Measurements from ENCODE around the gene TMEM72.

TMEM72 gene

GRCh38 chr10:44897049-44897448 lies 14.1 kb upstream of the TMEM72 start:
- H3K4me1 Mint-ChIP-seq = peaks cover 4 to 12% of the 10 kb centered on the region in 2 donors
- ATAC-seq (replicated peaks) (no peak), DNase-seq (no peak)
- H3K27ac Mint-ChIP-seq = no peak overlapping the region
- no peaks in the 10 kb centered on the region for H3K27me3 Mint-ChIP-seq
- no peaks in the 10 kb centered on the region for H3K36me3 Mint-ChIP-seq
- H3K9me3 Mint-ChIP-seq = no peaks in the 10 kb centered on the region
- H3K4me3 Mint-ChIP-seq = no peak overlapping the region

- DNase-seq (no peak), ATAC-seq (replicated peaks) (no peak)
- H3K27ac Mint-ChIP-seq = no peak overlapping the region
- H3K4me3 Mint-ChIP-seq = no peak overlapping the region
- H3K4me1 Mint-ChIP-seq = peaks cover 4 to 12% of the 10 kb centered on the region in 2 donors
- H3K9me3 Mint-ChIP-seq = no peaks in the 10 kb centered on the region
- no peaks in the 10 kb centered on the region for H3K27me3 Mint-ChIP-seq
- no peaks in the 10 kb centered on the region for H3K36me3 Mint-ChIP-seq
These were observed 12.5 kb upstream of the TMEM72 start for GRCh38 chr10:44898665-44899064.

DNA sequence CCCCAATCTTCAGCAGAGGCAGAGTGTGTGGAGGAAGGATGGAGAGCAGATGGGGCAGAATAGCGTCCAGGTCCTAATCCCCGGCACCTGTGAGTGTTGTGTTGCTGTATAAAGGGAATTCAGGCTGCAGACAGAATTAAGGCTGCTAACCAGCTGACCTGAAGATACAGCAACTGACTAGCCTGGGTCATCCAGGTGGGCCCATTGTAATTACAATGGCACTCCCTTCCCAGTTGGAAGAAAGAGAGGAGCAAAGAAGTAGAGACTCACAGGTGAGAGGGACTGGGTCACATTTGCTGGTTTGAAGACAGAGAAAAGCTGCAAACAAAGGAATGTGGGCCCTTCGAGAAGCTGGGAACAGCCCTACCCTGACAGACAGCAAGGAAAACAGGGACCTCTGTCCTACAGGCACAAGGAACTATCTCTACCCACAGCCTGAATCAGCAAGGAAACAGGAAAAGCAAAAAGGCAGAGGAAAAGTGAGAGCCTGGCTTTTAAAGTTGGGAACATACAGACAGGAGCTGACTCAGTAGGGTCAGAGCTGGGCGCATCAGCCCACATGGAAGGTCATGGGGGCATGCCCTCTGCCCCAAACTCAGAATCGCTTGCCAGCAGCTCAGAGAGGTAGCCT lies 11.6 kb upstream of the TMEM72 start:
- peaks cover 4 to 12% of the 10 kb centered on the region in 2 donors for H3K4me1 Mint-ChIP-seq

GRCh38 chr10:44902941-44903545 lies 8.1 kb upstream of the TMEM72 start:
- DNase-seq (no peak), ATAC-seq (replicated peaks) (peak in 1 of 2 donors; percentile 18)
- no peaks in the 10 kb centered on the region for H3K27me3 Mint-ChIP-seq

More for the DNA sequence above, 11.6 kb upstream of the TMEM72 start:
- Mint-ChIP-seq H3K27me3 (no peaks in the 10 kb centered on the region), H3K4me3 (no peak overlapping the region), H3K27ac (peak overlapping the region; percentile 42), H3K36me3 (no peaks in the 10 kb centered on the region), H3K9me3 (no peaks in the 10 kb centered on the region)
- no peak for DNase-seq
- no peak for ATAC-seq (replicated peaks)

GRCh38 chr10:44906486-44906885 lies 4.7 kb upstream of the TMEM72 start:
- no peaks in the 10 kb centered on the region for H3K4me1 Mint-ChIP-seq
- no peak overlapping the region for H3K4me3 Mint-ChIP-seq
- ATAC-seq (replicated peaks) (no peak), DNase-seq (no peak)
- H3K36me3 Mint-ChIP-seq = no peaks in the 10 kb centered on the region
- H3K27me3 Mint-ChIP-seq = no peaks in the 10 kb centered on the region
- no peak overlapping the region for H3K27ac Mint-ChIP-seq
- no peaks in the 10 kb centered on the region for H3K9me3 Mint-ChIP-seq

More at GRCh38 chr10:44902941-44903545, 8.1 kb upstream of the TMEM72 start:
- H3K36me3 Mint-ChIP-seq = no peaks in the 10 kb centered on the region
- H3K27ac Mint-ChIP-seq = no peak overlapping the region
- H3K4me1 Mint-ChIP-seq = no peaks in the 10 kb centered on the region
- H3K9me3 Mint-ChIP-seq = no peaks in the 10 kb centered on the region
- no peak overlapping the region for H3K4me3 Mint-ChIP-seq

GRCh38 chr10:44907556-44907955 lies 3.6 kb upstream of the TMEM72 start:
- ATAC-seq (replicated peaks) (no peak), DNase-seq (no peak)
- H3K9me3 Mint-ChIP-seq = no peaks in the 10 kb centered on the region

GRCh38 chr10:44908066-44908749 lies 2.9 kb upstream of the TMEM72 start:
- Mint-ChIP-seq H3K27ac (no peak overlapping the region), H3K36me3 (no peaks in the 10 kb centered on the region), H3K4me3 (no peak overlapping the region), H3K9me3 (no peaks in the 10 kb centered on the region), H3K27me3 (no peaks in the 10 kb centered on the region), H3K4me1 (peaks cover 2 to 12% of the 10 kb centered on the region in 2 donors)
- DNase-seq (no peak), ATAC-seq (replicated peaks) (no peak)

More at GRCh38 chr10:44907556-44907955, 3.6 kb upstream of the TMEM72 start:
- Mint-ChIP-seq H3K27me3 (no peaks in the 10 kb centered on the region), H3K4me1 (peaks cover 0 to 5% of the 10 kb centered on the region in 2 donors), H3K36me3 (no peaks in the 10 kb centered on the region), H3K27ac (no peak overlapping the region), H3K4me3 (no peak overlapping the region)

DNA sequence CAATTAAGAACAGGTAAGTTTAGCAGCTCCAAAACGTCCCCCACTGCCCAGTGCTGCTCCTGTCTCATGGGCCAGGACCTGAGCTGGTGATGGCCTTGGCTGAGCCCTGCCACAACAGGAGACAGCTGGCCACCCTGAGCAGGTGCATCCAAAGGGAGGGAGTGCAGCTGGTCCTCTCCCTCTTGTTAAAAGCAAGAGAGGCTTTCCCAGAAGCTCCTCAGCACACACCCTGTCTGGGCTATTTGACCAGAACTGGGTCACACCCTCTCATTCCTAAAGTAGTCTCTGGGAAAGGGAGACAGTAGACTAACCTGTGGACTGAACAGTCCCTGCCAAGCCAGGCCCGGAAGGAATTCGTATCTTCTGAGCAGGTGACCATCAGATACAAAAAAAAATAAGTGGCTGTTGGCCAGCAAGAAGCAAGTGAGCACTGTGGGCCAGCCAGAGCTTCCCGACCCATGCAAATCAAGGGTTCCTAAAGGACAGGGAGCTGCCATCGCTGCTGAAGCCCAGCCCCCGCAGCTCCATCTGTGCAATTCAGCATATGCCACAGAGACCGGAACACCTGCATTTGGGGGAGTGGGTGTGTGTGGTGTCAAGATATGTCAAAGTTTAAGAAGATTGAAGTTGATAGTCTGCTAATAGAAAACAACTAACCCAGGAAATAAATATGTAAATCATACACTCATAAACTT lies 2.1 kb upstream of the TMEM72 start:
- no peaks in the 10 kb centered on the region for H3K36me3 Mint-ChIP-seq
- H3K27me3 Mint-ChIP-seq = no peaks in the 10 kb centered on the region
- H3K27ac Mint-ChIP-seq = no peak overlapping the region
- ATAC-seq (replicated peaks) = no peak
- no peaks in the 10 kb centered on the region for H3K9me3 Mint-ChIP-seq
- DNase-seq = no peak
- peaks cover 6 to 19% of the 10 kb centered on the region in 2 donors for H3K4me1 Mint-ChIP-seq
- no peak overlapping the region for H3K4me3 Mint-ChIP-seq

DNA sequence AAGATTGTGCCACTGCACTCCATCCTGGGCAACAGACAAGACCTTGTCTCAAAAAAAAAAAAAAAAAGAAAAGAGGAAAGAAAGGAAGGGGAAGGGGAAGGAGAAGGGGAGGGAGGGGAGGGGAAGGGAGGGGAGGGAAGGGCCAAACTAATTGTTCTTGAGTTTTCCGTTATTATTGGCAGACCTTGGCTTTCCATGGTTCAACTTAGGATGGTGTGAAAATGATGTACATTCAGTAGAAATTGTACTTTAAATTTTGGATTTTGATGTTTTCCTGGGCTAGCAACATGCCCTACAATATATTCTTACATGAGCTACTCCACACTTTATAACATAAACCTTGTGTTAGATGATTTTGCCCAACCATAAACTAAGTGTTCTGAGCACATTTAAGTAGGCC lies 1.2 kb upstream of the TMEM72 start:
- Mint-ChIP-seq H3K4me1 (peaks cover 6 to 19% of the 10 kb centered on the region in 2 donors), H3K27me3 (no peaks in the 10 kb centered on the region), H3K27ac (no peak overlapping the region), H3K36me3 (no peaks in the 10 kb centered on the region), H3K4me3 (no peak overlapping the region), H3K9me3 (no peaks in the 10 kb centered on the region)
- no peak for DNase-seq
- ATAC-seq (replicated peaks) = no peak

- no peak for DNase-seq
- no peaks in the 10 kb centered on the region for H3K9me3 Mint-ChIP-seq
These were observed 535 bp upstream of the TMEM72 start for GRCh38 chr10:44910602-44911001.

GRCh38 chr10:44911951-44912350 lies 814 bp downstream of the TMEM72 start:
- no peak for ATAC-seq (replicated peaks)

More at GRCh38 chr10:44910602-44911001, 535 bp upstream of the TMEM72 start:
- ATAC-seq (replicated peaks) = no peak
- no peak overlapping the region for H3K4me3 Mint-ChIP-seq
- no peaks in the 10 kb centered on the region for H3K27me3 Mint-ChIP-seq
- peaks cover 6 to 19% of the 10 kb centered on the region in 2 donors for H3K4me1 Mint-ChIP-seq
- H3K36me3 Mint-ChIP-seq = no peaks in the 10 kb centered on the region
- no peak overlapping the region for H3K27ac Mint-ChIP-seq

GRCh38 chr10:44913350-44914081 lies 2.4 kb downstream of the TMEM72 start:
- peaks cover 6 to 19% of the 10 kb centered on the region in 2 donors for H3K4me1 Mint-ChIP-seq
- H3K4me3 Mint-ChIP-seq = no peak overlapping the region
- peaks cover 6 to 8% of the 10 kb centered on the region in 2 donors for H3K9me3 Mint-ChIP-seq
- peaks cover 0 to 5% of the 10 kb centered on the region in 2 donors for H3K27me3 Mint-ChIP-seq
- no peak for DNase-seq
- peak overlapping the region; percentile 82 for H3K27ac Mint-ChIP-seq
- peaks cover 0 to 5% of the 10 kb centered on the region in 2 donors for H3K36me3 Mint-ChIP-seq
- peak; percentile 42 to 51 for ATAC-seq (replicated peaks)

More at GRCh38 chr10:44911951-44912350, 814 bp downstream of the TMEM72 start:
- Mint-ChIP-seq H3K4me1 (peaks cover 6 to 19% of the 10 kb centered on the region in 2 donors), H3K4me3 (no peak overlapping the region), H3K36me3 (no peaks in the 10 kb centered on the region), H3K27ac (no peak overlapping the region), H3K9me3 (no peaks in the 10 kb centered on the region), H3K27me3 (no peaks in the 10 kb centered on the region)
- no peak for DNase-seq

DNA sequence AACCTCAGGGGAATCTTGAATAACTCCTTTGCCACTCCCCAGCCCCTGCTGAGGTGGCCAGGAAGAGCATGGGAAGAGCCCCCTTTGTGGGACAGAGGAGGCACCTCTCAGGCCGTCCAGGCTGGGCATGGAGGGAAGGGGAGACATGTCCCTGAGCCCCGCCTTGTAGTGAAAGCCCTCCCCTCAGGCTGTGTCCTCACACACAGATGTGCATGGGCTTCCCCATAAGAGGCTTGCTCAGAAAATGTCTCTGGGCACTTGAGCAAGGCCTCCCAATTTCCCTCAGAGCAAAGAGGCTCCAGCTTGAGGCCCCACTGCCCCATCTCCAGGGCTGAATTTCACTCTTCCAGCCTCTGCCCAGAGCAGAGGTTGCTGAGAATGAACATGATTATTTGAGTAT lies 3.8 kb downstream of the TMEM72 start:
- Mint-ChIP-seq H3K4me1 (peaks cover 6 to 19% of the 10 kb centered on the region in 2 donors), H3K4me3 (no peak overlapping the region), H3K9me3 (peaks cover 6 to 8% of the 10 kb centered on the region in 2 donors), H3K27me3 (peaks cover 0 to 5% of the 10 kb centered on the region in 2 donors), H3K27ac (no peak overlapping the region), H3K36me3 (peaks cover 0 to 5% of the 10 kb centered on the region in 2 donors)
- ATAC-seq (replicated peaks) (no peak), DNase-seq (no peak)

GRCh38 chr10:44916429-44916828 lies 5.3 kb downstream of the TMEM72 start:
- Mint-ChIP-seq H3K27ac (no peak overlapping the region), H3K36me3 (peaks cover 0 to 5% of the 10 kb centered on the region in 2 donors), H3K27me3 (peaks cover 0 to 5% of the 10 kb centered on the region in 2 donors), H3K4me1 (peaks cover 6 to 19% of the 10 kb centered on the region in 2 donors), H3K4me3 (no peak overlapping the region), H3K9me3 (peaks cover 6 to 8% of the 10 kb centered on the region in 2 donors)
- DNase-seq (no peak), ATAC-seq (replicated peaks) (no peak)

Measured in stimulated activated naive B cell treated with anti-CD40 and anti-IgM and Interleukin-4, amounts not matched to agents 10 μg/mL and 1 μg/mL and 100 μg/mL, for 72 hours (primary cell).